COLO668 (cell line): ENCODE measurements around the gene MYH6.

ENCODE experiments used
- DNase-seq: peaks from one replicate; lab custom pipeline; 2025; ENCODE audit not compliant: unreplicated experiment; lab: John Stamatoyannopoulos, UW

Gene MYH6

DNA sequence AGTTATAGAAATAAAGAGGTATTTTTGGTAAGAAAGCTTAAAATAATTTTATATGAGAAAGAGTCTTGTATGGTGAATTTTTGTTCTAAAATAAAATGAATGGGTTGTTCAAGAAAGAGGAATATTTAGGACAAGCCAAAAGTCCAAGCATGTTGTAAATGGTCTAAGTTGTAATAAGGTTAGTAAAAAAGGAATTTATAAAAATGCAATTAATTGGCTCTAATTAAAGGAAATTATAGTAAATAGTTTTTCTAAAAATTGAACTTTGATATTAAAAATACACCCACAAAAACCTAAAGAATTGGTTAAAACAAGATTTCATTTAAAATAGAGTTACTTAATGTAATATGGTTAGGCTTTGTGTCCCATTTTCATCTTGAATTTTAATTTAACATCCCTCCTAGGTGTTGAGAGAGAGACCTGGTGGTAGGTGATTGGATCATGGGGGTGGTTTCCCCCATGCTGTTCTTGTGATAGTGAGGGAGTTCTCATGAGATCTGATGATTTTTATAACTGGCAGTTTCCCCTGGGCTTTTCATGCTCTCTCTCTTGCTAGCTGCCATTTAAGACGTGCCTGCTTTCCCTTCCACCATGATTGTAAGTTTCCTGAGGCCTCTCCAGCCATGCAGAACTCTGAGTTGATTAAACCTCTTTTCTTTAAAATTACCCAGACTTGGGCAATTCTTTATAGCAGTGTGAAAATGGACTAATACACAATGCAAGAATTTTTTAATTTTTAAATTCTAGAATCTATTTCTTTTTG is 68.4 kb downstream of the MYH6 start:
- DNase-seq = no peak

DNA sequence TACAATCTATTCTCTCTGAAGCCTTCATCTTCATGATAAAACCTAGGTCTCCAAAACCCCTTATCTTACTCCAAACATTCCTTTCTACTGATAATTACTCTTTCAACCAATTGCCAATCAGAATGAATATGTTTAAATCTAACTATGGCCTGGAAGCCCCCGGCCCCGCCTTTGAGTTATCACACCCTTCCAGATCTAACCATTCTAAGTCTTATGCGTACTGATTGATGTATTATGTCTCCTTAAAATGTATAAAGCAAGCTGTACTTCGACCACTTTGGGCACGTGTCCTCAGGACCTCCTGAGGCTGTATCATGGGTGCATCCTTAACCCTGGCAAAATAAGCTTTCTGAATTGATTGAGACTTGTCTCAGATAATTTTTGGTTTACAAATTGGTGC is 72.5 kb downstream of the MYH6 start:
- no peak for DNase-seq
